Measurements from ENCODE around the gene PCBP3.

Gene PCBP3

GRCh38 chr21:45834821-45835293 lies 191.3 kb downstream of the PCBP3 start:
- Histone ChIP-seq H3K4me3 (ENCODE audit: low read length) (no peak overlapping the region), H3K36me3 (replicated peaks; ENCODE audit: insufficient read depth, low read length) (no peaks in the 10 kb centered on the region), H3K9me2 (replicated peaks; ENCODE audit: insufficient read depth, low read length) (no peaks in the 10 kb centered on the region), H3K4me1 (ENCODE audit: low read length) (no peaks in the 10 kb centered on the region), H3K4me2 (ENCODE audit: low read depth, low read length) (no peak overlapping the region), H3K79me2 (ENCODE audit: low read length) (no peaks in the 10 kb centered on the region), H4K20me1 (ENCODE audit: insufficient read depth, low read length) (no peaks in the 10 kb centered on the region), H2AFZ (ENCODE audit: low read length) (no peak overlapping the region), H3K27me3 (replicated peaks; ENCODE audit: insufficient read depth, low read length) (no peaks in the 10 kb centered on the region), H3K9me3 (replicated peaks; ENCODE audit: insufficient read depth, low read length) (no peaks in the 10 kb centered on the region), H3F3A (ENCODE audit: insufficient read depth, low read length) (no peaks in the 10 kb centered on the region), H3K27ac (ENCODE audit: low read length) (no peak overlapping the region), H3K9ac (ENCODE audit: low read length) (no peak overlapping the region)
- no peak for DNase-seq
- no peak for TF ChIP-seq EZH2phosphoT487 (IDR thresholded peaks at IDR 0.05; ENCODE audit: low read length)
- no peak for TF ChIP-seq CTCF (IDR thresholded peaks at IDR 0.05; ENCODE audit: low read length)
- TF ChIP-seq EZH2 (optimal IDR thresholded peaks at IDR 0.05; ENCODE audit: low read depth, low read length): no peak

GRCh38 chr21:45835301-45836267 lies 192.1 kb downstream of the PCBP3 start:
- no peak overlapping the region for H2AFZ ChIP-seq (ENCODE audit: low read length)
- no peaks in the 10 kb centered on the region for H3K79me2 ChIP-seq (ENCODE audit: low read length)
- H3K4me3 ChIP-seq (ENCODE audit: low read length): no peak overlapping the region
- no peak overlapping the region for H3K9ac ChIP-seq (ENCODE audit: low read length)
- no peak overlapping the region for H3K27ac ChIP-seq (ENCODE audit: low read length)
- no peaks in the 10 kb centered on the region for H3F3A ChIP-seq (ENCODE audit: insufficient read depth, low read length)
- no peaks in the 10 kb centered on the region for H3K9me3 ChIP-seq (replicated peaks; ENCODE audit: insufficient read depth, low read length)
- H3K36me3 ChIP-seq (replicated peaks; ENCODE audit: insufficient read depth, low read length): no peaks in the 10 kb centered on the region
- no peak for DNase-seq
- no peaks in the 10 kb centered on the region for H4K20me1 ChIP-seq (ENCODE audit: insufficient read depth, low read length)
- no peaks in the 10 kb centered on the region for H3K27me3 ChIP-seq (replicated peaks; ENCODE audit: insufficient read depth, low read length)
- no peak for TF ChIP-seq EZH2 (optimal IDR thresholded peaks at IDR 0.05; ENCODE audit: low read depth, low read length)
- TF ChIP-seq EZH2phosphoT487 (IDR thresholded peaks at IDR 0.05; ENCODE audit: low read length): no peak
- TF ChIP-seq CTCF (IDR thresholded peaks at IDR 0.05; ENCODE audit: low read length): no peak
- no peak overlapping the region for H3K4me2 ChIP-seq (ENCODE audit: low read depth, low read length)
- H3K9me2 ChIP-seq (replicated peaks; ENCODE audit: insufficient read depth, low read length): no peaks in the 10 kb centered on the region
- no peaks in the 10 kb centered on the region for H3K4me1 ChIP-seq (ENCODE audit: low read length)

GRCh38 chr21:45836268-45836655 lies 192.7 kb downstream of the PCBP3 start:
- H3K36me3 ChIP-seq (replicated peaks; ENCODE audit: insufficient read depth, low read length): no peaks in the 10 kb centered on the region
- no peak overlapping the region for H2AFZ ChIP-seq (ENCODE audit: low read length)
- no peaks in the 10 kb centered on the region for H3K79me2 ChIP-seq (ENCODE audit: low read length)
- H3K27me3 ChIP-seq (replicated peaks; ENCODE audit: insufficient read depth, low read length): no peaks in the 10 kb centered on the region
- H3F3A ChIP-seq (ENCODE audit: insufficient read depth, low read length): no peaks in the 10 kb centered on the region
- no peaks in the 10 kb centered on the region for H3K9me2 ChIP-seq (replicated peaks; ENCODE audit: insufficient read depth, low read length)
- H3K4me1 ChIP-seq (ENCODE audit: low read length): no peaks in the 10 kb centered on the region
- no peak overlapping the region for H3K4me2 ChIP-seq (ENCODE audit: low read depth, low read length)
- no peaks in the 10 kb centered on the region for H4K20me1 ChIP-seq (ENCODE audit: insufficient read depth, low read length)
- H3K4me3 ChIP-seq (ENCODE audit: low read length): no peak overlapping the region
- no peak overlapping the region for H3K27ac ChIP-seq (ENCODE audit: low read length)
- DNase-seq: no peak
- TF ChIP-seq EZH2 (optimal IDR thresholded peaks at IDR 0.05; ENCODE audit: low read depth, low read length): no peak
- TF ChIP-seq CTCF (IDR thresholded peaks at IDR 0.05; ENCODE audit: low read length): no peak
- no peak for TF ChIP-seq EZH2phosphoT487 (IDR thresholded peaks at IDR 0.05; ENCODE audit: low read length)
- H3K9ac ChIP-seq (ENCODE audit: low read length): no peak overlapping the region
- no peaks in the 10 kb centered on the region for H3K9me3 ChIP-seq (replicated peaks; ENCODE audit: insufficient read depth, low read length)

All from MM.1S (cell line).